HG03521 (cell line): ENCODE measurements around the gene CNGB1.
"Not testable (repeated sequence)": the region's sequence is repeated elsewhere in the genome, so short reads cannot be mapped to it uniquely, and the experiment has no call there.

Source experiments
- ATAC-seq: cut with Tn5 transposase; IDR thresholded peaks from one replicate; pipeline ENCODE4 v1.9.1; 2021; ENCODE audit warnings: mild to moderate bottlenecking, moderate library complexity; ENCODE audit not compliant: unreplicated experiment

Gene CNGB1

DNA sequence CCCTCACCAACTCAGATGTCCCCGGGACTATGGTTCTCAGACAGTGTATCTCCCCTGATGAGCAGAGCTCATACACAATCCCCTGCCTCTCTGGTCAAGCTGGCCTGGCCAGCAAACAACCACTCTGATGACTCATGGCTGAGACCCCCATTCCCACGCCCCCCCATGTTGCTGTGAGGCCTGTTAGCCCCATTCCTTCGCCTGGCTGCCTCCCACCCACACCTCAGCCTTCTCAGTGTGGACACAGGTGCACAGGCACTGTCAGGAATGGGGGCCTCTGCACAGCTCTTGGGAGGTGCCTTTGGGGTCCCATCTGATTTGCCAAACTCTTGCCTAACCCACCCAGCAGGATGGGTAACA, 80.2 kb downstream of the CNGB1 start:
- no peak for ATAC-seq

DNA sequence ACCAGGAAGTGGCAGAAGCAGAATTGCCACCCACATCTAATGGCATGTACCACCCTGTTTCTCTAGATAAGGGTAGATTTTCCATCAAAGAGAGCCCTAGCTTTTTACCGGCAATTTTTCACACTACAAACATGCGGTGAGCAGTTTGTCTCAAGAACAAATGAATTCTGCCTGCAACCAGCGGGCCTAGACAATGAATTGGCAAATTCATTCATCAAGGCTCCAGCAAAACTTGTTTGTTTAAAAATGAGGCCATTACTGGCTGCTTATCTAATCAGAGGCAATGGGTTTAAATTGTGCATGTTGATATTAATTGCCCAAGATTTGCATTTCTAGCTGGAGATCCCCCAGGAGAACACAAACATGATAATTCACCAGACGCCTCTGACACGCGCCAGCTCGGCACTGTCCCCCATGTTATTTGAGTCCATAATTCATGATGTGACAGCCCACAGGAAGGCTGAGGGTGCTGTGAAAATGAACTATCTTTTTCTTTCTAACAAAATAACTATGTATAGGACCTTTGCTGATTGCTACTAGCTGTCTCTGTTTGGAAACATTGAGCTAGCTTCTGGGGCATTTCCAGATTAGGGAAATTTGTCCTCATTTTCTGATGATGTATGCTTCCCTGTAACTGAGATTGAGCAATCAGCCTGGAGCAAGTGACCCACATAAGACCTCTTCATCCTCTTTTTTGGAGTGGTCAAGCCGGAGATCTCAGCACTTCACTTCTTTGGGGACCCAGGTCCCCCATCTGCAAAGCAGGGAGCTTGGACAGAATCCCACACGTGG, 80.8 kb downstream of the CNGB1 start:
- ATAC-seq = no peak

DNA sequence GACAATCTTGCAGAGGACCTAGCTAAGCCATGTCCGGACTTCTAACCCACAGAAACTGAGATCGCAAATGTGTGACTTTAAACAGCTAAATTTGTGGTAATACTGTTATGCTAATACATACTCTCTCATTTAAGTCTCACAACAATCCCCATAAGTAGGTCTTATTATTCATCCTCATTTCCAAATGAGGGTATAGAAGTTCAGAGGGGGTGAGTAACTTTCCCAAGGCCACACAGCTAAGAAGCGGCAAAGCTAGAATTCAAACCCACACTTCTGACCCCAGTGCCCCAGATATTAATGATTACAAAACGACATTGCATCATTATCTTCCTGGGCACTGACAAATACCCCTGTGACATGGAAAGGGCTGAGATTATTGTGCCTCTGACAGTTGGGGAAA, 81.4 kb downstream of the CNGB1 start:
- no peak for ATAC-seq

DNA sequence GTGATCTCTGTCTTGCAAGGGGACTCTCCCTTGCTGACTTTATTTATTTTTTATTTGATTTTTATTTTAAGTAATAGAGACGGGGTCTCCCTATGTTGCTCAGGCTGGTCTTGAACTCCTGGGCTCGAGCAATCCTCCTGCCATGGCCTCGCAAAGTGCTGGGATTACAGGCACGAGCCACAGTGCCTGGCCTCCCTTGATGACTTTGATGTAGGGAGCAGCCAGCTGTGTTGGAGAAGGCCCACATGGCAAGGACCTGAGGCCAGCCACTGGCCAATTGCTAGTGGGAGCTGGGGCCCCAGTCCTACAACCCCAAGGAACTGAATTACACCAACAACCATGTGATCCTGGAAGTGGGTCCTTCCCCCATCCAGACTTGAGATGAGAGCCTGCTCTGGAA, 81.8 kb downstream of the CNGB1 start:
- no peak for ATAC-seq

DNA sequence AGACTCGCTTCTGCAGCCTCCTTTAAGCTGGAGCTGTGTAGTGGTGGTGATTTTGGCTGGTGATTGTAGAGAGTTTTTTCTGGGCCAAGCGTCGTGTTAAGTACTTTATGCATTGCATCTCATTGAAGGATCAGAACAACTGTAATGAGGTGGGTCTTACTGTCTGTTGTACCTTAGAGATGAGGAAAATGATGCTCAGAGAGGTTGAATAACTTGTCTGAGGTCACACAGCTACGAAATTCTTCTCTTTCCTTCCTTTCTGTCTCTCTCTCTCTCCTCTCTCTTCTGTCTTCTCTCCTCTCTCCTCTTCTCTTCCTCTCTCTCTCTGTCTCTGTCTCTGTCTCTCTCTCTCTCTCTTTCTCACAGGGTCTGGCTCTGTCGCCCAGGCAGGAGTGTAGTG, 82.8 kb downstream of the CNGB1 start:
- no peak for ATAC-seq

DNA sequence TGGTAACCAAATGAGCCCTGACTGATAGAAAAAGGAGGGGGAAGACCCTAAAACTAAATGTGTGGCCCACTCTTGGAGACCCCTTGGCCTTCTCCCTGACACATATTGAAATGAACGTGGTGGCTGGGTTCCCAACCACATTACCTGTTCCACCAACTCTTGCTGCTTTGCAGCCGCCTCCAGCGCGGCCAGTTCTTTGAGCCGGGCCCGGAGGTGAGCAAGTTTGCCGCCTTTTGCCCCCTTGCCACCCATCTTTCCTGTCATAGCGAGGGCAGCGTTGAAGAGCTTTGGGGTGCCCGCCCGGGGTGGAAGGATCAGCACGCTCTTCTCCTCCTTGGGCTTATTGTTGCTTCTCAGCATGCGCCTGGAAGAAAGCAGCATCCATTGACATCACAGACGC, 83.2 kb downstream of the CNGB1 start:
- ATAC-seq = no peak

DNA sequence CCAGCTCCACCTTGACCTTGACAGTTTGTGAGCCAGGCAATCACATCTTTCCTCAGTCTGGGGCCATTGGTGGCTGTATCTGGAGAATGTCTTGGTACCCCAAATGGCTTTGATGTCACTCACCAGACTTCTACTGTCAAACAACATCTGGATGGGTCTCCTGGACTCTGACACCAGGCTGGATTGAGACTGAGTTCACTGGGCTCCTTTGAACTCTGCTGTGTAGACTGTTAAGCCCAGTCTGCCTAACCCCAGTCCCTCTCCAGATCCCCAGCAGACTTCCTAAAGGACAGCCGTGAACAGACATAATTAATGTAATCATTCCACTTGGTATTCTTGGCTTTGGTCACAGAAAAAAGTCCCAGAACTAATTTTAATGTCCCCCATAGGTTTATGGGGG, 84.5 kb downstream of the CNGB1 start:
- no peak for ATAC-seq

DNA sequence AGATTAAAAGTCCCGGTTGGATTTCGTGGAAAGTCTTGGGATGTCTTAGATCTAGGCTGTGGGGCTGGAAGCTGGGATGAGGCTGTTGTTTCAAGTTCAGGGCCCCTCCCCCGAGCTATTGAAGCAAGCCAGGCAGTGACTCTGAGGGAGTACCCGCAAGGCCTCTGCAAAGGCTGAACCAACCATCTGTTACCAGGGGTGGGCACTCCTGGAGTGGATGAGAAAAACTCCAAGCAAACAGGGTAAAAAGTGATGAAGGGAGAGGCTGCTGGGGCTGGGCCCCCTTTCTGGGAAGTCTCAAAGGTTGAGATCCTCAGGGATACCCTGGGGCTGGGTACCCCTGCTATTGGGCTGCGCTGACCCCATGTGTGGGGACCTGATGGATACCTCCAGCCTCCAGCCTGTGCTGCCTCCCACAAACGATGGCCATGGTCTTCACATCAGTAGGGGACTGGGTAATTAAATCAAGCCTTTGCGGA, 86.2 kb downstream of the CNGB1 start:
- no peak for ATAC-seq

DNA sequence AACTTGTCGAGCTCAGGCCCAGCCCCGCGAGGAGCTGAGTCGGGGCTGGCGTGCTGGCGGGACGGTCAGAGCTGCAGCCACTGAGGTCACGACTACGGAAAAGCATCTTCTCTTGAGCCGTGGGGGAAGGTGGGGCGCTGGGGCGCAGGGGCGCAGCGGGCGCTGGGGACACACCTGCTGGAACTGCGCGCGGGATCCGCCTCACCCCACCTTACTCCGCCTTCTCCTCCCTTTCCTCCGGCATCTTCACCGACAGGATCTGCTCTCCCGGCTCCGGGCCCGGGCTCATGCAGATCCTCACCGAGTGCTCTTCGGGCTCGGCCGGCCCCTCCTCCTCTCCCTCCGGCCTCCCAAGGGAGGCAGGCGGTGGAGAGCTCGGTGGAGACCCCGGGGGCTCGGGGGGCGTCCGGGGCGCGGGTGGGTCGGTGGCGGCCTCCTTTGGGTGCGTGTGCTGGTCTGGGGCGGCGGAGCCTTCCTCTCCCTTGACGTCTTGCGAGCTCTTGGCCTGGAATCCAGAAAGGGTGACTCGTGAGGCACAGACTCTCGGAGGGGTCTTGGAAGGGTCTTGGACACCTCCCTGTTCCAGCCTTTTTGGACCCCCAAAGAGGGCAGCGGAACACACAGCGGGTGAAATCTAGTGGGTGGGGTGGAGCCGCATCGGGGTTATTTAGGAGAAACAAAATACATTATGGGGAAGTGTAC, 86.8 kb downstream of the CNGB1 start:
- no peak for ATAC-seq

DNA sequence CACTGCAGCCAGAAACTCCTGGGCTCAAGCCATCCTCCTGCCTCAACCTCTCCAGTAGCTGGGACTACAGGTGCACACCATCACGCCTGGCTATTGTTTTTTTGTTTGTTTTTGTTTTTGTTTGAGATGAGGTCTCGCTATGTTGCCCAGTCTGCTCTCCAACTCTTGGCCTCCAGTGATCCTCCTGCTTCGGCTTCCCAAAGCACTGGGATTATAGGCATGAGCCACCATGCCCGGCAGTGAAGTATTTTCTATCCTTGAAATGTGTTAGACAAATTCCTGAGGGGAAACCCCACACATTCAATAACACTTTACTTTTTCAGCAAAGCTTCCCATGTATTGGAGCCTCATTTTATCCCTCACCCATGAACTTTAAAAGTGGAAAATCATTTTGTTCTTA, 87.4 kb downstream of the CNGB1 start:
- no peak for ATAC-seq

DNA sequence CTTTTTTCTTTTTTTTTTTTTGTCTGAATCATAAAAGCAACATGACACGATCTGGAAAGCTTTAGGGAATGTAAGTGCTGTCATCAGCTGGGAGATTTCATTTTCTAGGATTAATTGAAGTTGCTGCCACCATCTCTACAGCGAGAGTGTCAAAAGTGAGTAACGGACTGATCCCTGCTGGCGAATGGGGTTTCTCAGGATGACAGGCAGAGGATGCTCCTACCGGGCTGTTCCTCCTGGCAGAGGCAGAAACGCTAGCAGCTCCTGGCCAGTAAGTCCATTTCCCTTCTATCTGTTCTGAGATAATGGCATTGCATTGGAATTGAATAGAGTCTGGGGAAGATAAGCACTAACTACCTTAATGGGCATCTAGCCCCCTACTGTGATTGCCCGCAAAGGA, 88.1 kb downstream of the CNGB1 start:
- ATAC-seq = no peak

DNA sequence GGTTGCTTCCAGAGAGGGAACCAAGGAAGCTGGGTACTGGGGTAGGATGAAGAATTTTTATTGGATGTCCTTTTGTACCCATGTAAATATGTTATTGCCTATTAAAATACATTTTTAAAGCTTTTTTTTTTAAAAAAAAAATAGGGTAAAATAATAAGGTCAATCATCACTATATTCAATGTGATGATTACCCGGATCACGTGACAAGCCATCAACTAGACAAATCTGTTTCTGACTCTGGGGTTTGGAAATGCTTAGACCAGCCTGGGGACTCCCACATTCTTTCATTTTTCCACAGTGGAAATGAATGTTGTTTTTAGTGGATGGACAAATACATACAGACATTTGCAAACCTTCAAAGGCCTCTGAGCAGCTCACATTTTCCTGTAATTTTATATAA, 88.7 kb downstream of the CNGB1 start:
- no peak for ATAC-seq

DNA sequence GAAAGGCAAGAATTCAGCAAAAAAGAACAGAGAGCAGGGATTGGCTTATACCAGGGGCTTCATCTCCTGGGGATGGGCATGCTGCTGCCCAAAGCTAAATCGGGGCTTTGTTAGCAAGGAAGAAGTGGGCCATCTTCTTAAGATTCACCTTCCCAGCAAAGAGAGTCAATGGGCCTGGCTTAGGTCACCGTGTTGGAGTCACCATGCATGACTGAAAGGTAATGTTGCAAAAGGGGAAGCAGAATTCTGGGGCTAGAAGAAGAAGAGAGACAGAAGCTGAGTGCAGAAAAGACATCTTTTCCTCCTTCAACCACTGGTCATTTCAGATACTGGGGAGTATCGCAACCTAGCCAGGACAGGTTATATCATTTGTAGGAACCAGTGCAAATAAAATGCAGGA, 92.3 kb downstream of the CNGB1 start:
- ATAC-seq = no peak

DNA sequence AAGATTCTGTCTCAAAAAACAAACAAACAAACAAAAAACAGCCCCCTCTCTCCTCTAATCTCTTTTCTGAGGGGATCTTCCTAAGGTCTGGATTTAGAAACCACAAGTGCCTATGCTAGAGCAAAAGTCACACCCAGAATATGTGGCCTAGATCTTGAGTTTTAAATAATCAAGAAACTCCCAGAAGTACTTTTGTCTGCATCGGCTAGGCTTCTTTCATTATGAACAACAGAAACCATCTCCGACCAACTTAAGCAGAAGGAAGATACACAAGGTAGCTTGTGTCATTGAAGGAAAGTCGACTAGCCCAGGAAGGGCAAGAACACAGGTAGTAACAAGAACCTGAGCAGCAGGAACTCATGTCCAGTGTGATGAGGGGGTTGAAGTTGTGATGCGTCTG, 94.7 kb downstream of the CNGB1 start:
- no peak for ATAC-seq

DNA sequence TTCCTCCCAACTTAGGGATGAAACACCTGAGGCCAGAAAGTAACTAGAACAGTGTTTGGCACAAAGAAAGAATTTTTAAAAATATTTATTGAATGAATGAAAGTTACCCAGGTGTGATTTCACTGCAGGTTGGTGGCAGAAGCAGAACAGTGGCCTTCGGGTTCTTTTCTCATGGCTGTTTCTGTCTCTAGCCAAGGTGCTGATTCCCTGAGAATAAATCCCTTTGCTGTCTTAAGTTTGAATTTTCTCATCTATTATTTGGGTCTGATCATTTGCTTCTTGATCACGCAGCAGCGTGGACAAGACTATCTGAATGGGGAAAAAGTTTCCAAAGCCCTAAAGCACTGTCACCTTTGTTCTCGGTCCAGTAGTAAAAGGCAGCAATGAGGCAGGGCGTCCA, 95.6 kb downstream of the CNGB1 start:
- ATAC-seq = no peak

DNA sequence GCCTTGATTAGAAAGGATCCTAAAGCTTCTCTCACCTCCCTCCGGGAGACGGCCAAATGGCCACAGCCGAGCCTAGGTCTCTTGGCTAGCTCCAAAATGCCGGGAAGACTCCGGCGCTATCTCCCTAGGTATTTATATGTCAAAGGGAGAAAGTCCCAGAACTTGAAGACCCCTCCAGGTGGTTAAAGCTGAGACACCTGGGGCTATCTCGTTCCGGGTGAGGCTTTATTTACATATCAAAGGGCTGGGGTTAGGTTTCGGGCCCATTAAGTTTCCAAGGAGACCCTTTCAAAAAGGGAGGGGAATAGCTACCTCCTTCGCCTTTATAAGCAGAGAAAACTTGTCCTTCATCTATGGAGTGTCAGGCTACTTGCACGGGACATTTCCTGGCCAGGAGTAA, 97.7 kb downstream of the CNGB1 start:
- no peak for ATAC-seq

DNA sequence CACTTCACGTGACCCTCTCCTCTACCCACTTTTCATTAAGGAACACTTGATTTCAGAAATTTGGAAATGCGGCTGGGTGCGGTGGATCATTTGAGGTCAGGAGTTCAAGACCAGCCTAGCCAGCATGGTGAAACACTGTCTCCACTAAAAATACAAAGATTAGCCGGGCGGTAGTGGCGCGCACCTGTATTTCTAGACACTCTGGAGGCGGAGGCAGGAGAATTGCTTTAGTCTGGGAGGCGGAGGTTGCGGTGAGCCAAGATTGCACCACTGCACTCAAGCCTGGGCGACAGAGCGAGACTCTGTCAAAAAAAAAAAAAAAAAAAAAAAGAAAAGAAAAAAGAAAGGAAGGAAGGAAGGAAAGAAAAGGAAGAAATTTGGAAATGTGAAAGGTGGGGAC, 98.2 kb downstream of the CNGB1 start:
- ATAC-seq = not testable (repeated sequence)

DNA sequence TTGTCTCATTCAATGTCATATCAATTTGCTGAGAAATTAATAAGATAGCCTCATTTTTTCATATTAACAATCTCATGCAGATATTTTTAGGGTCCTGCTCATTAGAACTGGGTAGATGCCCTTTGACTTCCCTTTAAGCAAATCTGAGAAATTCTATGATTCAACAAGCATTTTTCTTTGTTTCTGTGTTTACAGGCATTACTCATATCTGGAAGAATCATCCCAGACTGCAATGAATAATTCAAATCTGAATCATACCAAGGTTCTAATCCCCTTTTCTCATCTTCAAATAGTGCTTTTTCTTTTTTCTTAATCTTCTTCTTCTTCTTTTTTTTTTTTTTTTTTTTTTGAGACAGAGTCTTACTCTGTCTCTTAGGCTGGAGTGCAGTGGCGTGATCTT, 99.5 kb downstream of the CNGB1 start:
- no peak for ATAC-seq

DNA sequence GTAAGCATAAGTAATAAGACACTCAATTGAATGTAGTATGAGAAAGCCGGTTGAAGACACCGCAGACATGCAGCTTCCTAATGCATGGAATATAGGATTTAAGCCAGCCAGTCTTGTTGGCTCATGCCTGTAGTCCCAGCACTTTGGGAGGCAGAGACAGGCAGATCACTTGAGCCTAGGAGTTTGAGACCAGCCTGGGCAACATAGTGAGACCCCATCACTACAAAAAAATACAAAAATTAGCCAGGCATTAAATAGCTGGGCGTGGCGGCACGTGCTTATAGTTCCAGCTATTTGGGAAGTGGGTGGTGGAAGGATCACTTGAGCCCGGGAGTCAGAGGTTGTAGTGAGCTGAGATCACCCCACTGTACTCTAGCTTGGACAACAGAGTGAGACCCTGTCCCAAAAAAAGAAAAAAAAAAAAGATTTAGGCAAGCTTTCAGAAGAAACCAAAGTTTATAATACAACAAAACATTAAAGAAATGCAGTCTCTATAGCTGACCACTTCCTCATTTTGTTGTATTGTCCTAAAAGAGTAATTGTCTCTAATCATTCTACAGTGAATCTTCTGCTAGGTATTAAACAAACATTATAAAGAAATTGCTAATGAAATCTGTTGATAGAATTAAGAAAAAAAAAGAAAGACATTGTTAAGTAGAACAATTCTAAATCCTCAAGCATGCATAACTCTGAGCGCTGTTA, 100.0 kb downstream of the CNGB1 start:
- no peak for ATAC-seq

DNA sequence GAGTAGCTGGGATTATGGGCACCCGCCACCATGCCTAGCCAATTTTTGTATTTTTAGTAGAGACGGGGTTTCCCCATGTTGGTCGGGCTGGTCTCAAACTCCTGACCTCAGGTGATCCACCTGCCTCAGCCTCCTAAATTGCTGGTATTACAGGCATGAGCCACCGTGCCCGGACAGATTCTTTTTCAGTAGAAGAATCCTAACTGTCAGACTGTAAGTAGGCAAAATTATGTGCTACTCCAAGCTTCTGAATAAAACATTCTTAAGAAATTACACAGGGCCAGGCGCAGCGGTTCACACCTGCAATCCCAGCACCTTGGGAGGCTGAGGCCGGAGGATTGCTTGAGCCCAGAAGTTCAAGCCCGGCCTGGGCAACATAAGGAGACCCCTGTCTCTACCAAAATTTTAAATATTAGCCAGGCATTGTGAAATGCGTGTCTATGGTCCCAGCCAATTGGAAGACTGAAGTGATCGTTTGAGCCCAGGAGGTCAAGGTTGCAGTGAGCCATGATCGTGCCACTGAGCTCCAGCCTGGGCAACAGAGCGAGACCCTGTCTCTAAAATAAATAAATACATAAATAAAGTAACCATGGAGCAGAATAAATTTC, 101.9 kb downstream of the CNGB1 start:
- ATAC-seq = no peak

DNA sequence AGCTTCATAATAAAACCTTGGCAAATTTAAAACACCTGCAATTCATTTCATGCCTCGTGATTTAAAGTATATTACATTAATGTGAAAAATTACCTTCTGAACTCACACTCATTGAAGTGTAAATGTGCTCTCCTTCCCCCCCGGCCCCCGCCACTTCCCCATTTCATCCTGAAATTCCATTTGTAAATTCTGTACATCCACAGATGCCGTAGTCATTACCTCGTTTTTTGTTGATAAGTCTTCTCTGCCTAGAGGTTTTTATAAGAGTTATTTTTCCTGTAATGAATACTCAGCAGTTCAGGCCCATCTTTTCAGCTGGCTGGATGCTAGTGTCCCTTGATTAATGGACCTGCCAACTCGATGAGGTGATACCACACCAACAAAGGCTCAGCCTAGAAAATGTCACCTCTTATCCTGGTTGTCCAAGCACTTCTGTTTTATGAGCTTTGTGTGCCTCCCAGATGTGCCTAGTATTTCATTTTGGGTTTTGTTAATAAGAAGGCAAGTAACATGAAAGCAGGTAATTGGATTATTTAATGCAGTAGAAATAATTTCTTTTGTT, 103.8 kb downstream of the CNGB1 start:
- ATAC-seq = no peak
